Type B pancreatic cell (in vitro differentiated cells): Measurements from ENCODE around the gene OTOG. TPM values are rescaled to one million over a fixed set of nuclear protein-coding genes. Genes with fewer than 3 reads are reported as not detected.

ENCODE experiments used
- DNase-seq: peaks from one replicate; pipeline ENCODE4 v3.0.0; 2021; ENCODE audit warnings: mixed read lengths; ENCODE audit not compliant: unreplicated experiment; ENCODE audit errors: extremely low spot score
- H3K27ac Mint-ChIP-seq: 2 replicates; pipeline ENCODE4 v1.8.0; 2021; ENCODE audit warnings: mild to moderate bottlenecking, mixed read lengths
- H3K27me3 Mint-ChIP-seq: 2 replicates; pipeline ENCODE4 v1.8.0; 2021; ENCODE audit warnings: mixed read lengths
- H3K36me3 Mint-ChIP-seq: 2 replicates; pipeline ENCODE4 v1.8.0; 2021; ENCODE audit warnings: mixed read lengths
- H3K4me1 Mint-ChIP-seq: one replicate; pipeline ENCODE4 v1.8.0; 2021; ENCODE audit warnings: mixed read lengths; ENCODE audit not compliant: unreplicated experiment
- H3K4me3 Mint-ChIP-seq: 2 replicates; pipeline ENCODE4 v1.8.0; 2021; ENCODE audit warnings: mild to moderate bottlenecking, mixed read lengths
- H3K9me3 Mint-ChIP-seq: 2 replicates; pipeline ENCODE4 v1.8.0; 2021; ENCODE audit warnings: mixed read lengths
- CTCF ChIP-seq: fragments of 200-600 bp; sonication (generic); conservative IDR thresholded peaks from 2 replicates; pipeline ENCODE4 v1.5.0; 2021; ENCODE audit warnings: antibody characterized with exemption, mild to moderate bottlenecking
- total RNA-seq: library from RNA; stranded (reverse); gene quantifications from 2 replicates; pipeline ENCODE4 v1.2.1, GENCODE V29; 2021; ENCODE audit warnings: low replicate concordance

Gene OTOG
- total RNA-seq, 1 donor from 2014 or later = 1.5 TPM

GRCh38 chr11:17649261-17649660, 102.2 kb downstream of the OTOG start:
- no peak for DNase-seq
- Mint-ChIP-seq H3K36me3 (no peaks in the 10 kb centered on the region), H3K4me1 (peaks cover 11% of the 10 kb centered on the region), H3K9me3 (no peaks in the 10 kb centered on the region), H3K27ac (no peak overlapping the region), H3K27me3 (peaks cover 45% of the 10 kb centered on the region), H3K4me3 (no peak overlapping the region)
- TF ChIP-seq CTCF = no peak

- peaks cover 1% of the 10 kb centered on the region for H3K9me3 Mint-ChIP-seq
- no peak overlapping the region for H3K27ac Mint-ChIP-seq
- H3K27me3 Mint-ChIP-seq = peaks cover 49% of the 10 kb centered on the region
Observed at GRCh38 chr11:17649696-17650095, 102.6 kb downstream of the OTOG start.

GRCh38 chr11:17650127-17650911, 103.3 kb downstream of the OTOG start:
- TF ChIP-seq CTCF = no peak
- Mint-ChIP-seq H3K27ac (no peak overlapping the region), H3K36me3 (no peaks in the 10 kb centered on the region), H3K9me3 (peaks cover 7% of the 10 kb centered on the region), H3K4me1 (peaks cover 11% of the 10 kb centered on the region), H3K27me3 (peaks cover 53% of the 10 kb centered on the region), H3K4me3 (no peak overlapping the region)
- no peak for DNase-seq

More at GRCh38 chr11:17649696-17650095, 102.6 kb downstream of the OTOG start:
- DNase-seq = no peak
- no peak for TF ChIP-seq CTCF
- Mint-ChIP-seq H3K4me3 (no peak overlapping the region), H3K36me3 (no peaks in the 10 kb centered on the region), H3K4me1 (peaks cover 11% of the 10 kb centered on the region)

- Mint-ChIP-seq H3K4me3 (no peak overlapping the region), H3K9me3 (peaks cover 14% of the 10 kb centered on the region), H3K27me3 (peaks cover 53% of the 10 kb centered on the region), H3K27ac (no peak overlapping the region), H3K4me1 (peaks cover 11% of the 10 kb centered on the region), H3K36me3 (no peaks in the 10 kb centered on the region)
- no peak for DNase-seq
- TF ChIP-seq CTCF = no peak
Observed at GRCh38 chr11:17651061-17651460, 104.0 kb downstream of the OTOG start.

- Mint-ChIP-seq H3K9me3 (peaks cover 14% of the 10 kb centered on the region), H3K4me3 (no peak overlapping the region), H3K36me3 (no peaks in the 10 kb centered on the region), H3K4me1 (peaks cover 11% of the 10 kb centered on the region), H3K27ac (no peak overlapping the region), H3K27me3 (peaks cover 53% of the 10 kb centered on the region)
- no peak for DNase-seq
- TF ChIP-seq CTCF = no peak
Observed at GRCh38 chr11:17651681-17652080, 104.6 kb downstream of the OTOG start.
